Esophagus squamous epithelium (tissue), 4 donors: Measurements from ENCODE around the gene SLAMF7.

Experiments
- CTCF ChIP-seq, 6 experiments: fragments of 450-650 bp in 4 of 6; fragments of 200-600 bp in 2 of 6; sonication (generic) in 2 of 6; IDR thresholded peaks; one replicate each; pipeline ENCODE4 v1.5.1; 2016 to 2019; ENCODE audit warnings: antibody characterized with exemption in 6 of 6, mild to moderate bottlenecking in 4 of 6, moderate library complexity in 4 of 6
- POLR2A ChIP-seq, 4 donors: fragments of 450-650 bp; IDR thresholded peaks; one replicate each; pipeline ENCODE4 v1.6.1; 2017; ENCODE audit warnings: antibody characterized with exemption in 4 of 4, mild to moderate bottlenecking in 4 of 4, moderate library complexity in 3 of 4

GRCh38 chr1:160799641-160800040 lies 60.6 kb downstream of the SLAMF7 start:
- TF ChIP-seq CTCF (IDR thresholded peaks at IDR 0.05) (no peak), POLR2A (IDR thresholded peaks at IDR 0.05) (no peak)
